NCI-H146 treated with DMSO at 0.1 percent for 48 hours (cell line): ENCODE results near the gene MSS51.
"Not testable (repeated sequence)": the region's sequence is repeated elsewhere in the genome, so short reads cannot be mapped to it uniquely, and the experiment has no call there.

Experiments used
- DNase-seq: peaks from one replicate; lab custom pipeline; 2025; ENCODE audit not compliant: unreplicated experiment; lab: John Stamatoyannopoulos, UW

Gene MSS51

GRCh38 chr10:73414230-73414945 is 19.0 kb downstream of the MSS51 start:
- peak; percentile 74 for DNase-seq

GRCh38 chr10:73413528-73414229 is 19.7 kb downstream of the MSS51 start, which contains the start of gene ANXA7:
ANXA7 (minus strand) TSS chr10:73414058; CDS start chr10:73400856, 13,202 bp downstream.
- peak; percentile 86 for DNase-seq

- DNase-seq = peak; percentile 63
Measured at GRCh38 chr10:73413108-73413527, 20.2 kb downstream of the MSS51 start.

- DNase-seq = no peak
Measured at GRCh38 chr10:73410897-73411296, 22.5 kb downstream of the MSS51 start.

- DNase-seq = no peak
Measured at GRCh38 chr10:73408978-73409521, 24.3 kb downstream of the MSS51 start.

DNA sequence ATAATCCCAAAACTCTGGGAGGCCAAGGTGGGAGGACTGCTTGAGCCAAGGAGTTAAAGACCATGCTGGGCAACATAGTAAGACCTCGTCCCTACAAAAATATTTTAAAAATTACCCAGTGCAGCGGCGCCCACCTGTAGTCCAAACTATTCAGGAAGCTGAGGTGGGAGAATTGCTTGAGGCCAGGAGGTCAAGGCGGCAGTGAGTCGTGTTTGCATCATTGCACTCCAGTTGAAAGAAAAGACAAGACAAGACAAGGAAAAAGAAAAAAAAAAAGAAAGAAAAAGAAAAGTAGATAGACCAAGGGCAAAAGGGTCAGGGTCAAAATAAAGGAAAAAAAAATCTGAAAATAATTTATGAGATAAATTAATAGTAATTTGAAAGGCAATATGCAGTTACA is 25.3 kb downstream of the MSS51 start:
- no peak for DNase-seq

DNA sequence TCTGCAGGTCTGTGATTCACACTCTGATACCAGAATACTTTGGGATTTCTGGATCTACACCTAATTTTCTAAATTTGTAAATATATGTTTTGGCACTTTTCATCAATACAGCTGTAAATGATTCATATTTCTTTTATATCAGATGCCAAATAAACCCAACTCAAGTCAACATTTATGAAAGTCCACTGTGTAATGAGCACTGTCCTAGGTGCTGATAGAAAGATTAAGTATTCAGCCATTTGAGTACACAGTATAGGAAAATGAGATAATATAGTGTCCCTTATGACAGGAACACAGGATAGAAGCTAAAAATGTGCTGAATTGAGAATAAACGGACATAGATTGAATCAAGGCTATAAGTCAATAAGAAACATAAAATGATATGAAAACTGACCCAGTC is 25.9 kb downstream of the MSS51 start:
- no peak for DNase-seq

GRCh38 chr10:73406846-73407245 is 26.5 kb downstream of the MSS51 start:
- no peak for DNase-seq

DNA sequence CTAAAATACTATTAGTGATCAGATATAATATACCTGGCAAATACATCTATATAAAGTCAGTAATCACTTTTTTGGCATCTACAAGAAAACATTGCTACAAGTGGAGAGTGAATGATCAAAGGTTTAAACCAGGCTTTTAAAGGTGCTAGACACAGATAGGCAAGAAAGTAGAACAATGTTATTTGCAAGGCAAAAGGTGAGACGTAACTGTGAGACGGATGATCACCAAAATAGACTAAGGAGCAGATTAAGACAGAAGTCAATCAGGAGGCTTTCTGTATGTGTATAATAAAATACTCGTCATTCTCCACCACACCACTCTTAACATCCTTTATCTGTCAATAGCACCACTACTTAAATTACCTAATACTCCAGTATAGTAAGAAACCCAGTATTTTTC is 27.8 kb downstream of the MSS51 start:
- no peak for DNase-seq

DNA sequence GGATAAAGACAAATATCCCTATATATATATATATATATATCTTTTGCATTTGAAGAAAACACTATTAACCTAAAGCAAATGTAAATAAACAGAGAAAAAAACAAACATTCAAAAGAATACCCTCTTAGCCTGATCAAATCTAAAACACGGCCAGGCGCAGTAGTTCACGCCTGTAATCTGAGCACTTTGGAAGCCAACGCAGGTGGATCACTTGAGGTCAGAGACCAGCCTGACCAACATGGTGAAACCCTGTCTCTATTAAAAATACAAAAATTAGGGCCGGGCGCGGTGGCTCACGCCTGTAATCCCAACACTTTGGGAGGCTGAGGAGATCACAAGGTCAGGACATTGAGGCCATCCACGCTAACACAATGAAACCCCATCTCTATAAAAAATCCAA is 28.7 kb downstream of the MSS51 start:
- no peak for DNase-seq

- DNase-seq = no peak
Measured at GRCh38 chr10:73401636-73402035, 31.7 kb downstream of the MSS51 start.

DNA sequence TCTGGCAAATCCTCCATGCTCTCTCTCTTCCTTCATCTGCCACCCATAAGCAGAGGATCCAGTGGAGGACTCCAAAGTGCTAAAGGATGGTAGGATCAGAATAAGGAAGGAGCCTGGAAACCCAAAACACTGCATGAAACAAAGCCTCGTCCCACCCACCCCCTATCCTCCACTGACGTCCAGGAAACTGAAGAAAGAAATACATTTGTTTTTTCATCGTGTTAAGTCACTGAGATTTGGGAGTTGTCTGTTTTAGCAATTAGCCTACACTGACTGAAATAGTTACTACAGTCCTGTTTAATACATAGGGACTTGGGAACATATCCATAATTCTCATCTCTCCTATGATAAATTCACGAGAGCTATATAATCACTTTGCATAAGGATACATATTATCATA is 34.3 kb downstream of the MSS51 start:
- DNase-seq = no peak

GRCh38 chr10:73398024-73398423 is 35.3 kb downstream of the MSS51 start:
- DNase-seq = no peak

DNA sequence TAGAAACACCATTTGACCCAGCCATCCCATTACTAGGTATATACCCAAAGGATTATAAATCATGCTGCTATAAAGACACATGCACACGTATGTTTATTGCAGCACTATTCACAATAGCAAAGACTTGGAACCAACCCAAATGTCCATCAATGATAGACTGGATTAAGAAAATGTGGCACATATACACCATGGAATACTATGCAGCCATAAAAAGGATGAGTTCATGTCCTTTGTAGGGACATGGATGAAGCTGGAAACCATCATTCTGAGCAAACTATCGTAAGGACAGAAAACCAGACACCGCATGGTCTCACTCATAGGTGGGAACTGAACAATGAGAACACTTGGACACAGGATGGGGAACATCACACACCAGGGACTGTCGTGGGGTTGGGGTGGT is 39.0 kb downstream of the MSS51 start:
- not testable (repeated sequence) for DNase-seq

- no peak for DNase-seq
Measured at GRCh38 chr10:73388228-73388627, 45.1 kb downstream of the MSS51 start.

- DNase-seq = no peak
Measured at GRCh38 chr10:73386583-73386982, 46.8 kb downstream of the MSS51 start.

GRCh38 chr10:73379064-73379748 is 54.2 kb downstream of the MSS51 start:
- no peak for DNase-seq

- DNase-seq = no peak
Measured at GRCh38 chr10:73376679-73377078, 56.7 kb downstream of the MSS51 start.
